HG03097 (cell line): ENCODE data around the gene SLC25A19.

ENCODE experiments used
- ATAC-seq: cut with Tn5 transposase; IDR thresholded peaks from one replicate; pipeline ENCODE4 v1.9.1; 2021; ENCODE audit not compliant: unreplicated experiment, low FRiP score

The SLC25A19 gene

GRCh38 chr17:75244133-75244866 is 44.9 kb downstream of the SLC25A19 start:
- ATAC-seq = no peak

GRCh38 chr17:75242461-75243042 is 46.7 kb downstream of the SLC25A19 start:
- no peak for ATAC-seq

- no peak for ATAC-seq
Measured at GRCh38 chr17:75241996-75242460, 47.2 kb downstream of the SLC25A19 start.

GRCh38 chr17:75241502-75241901 is 47.7 kb downstream of the SLC25A19 start:
- ATAC-seq = no peak

- no peak for ATAC-seq
Measured at GRCh38 chr17:75241143-75241430, 48.1 kb downstream of the SLC25A19 start.

- ATAC-seq = no peak
Measured at GRCh38 chr17:75240394-75241142, 48.7 kb downstream of the SLC25A19 start.

- ATAC-seq = no peak
Measured at GRCh38 chr17:75239778-75240393, 49.3 kb downstream of the SLC25A19 start.

- no peak for ATAC-seq
Measured at GRCh38 chr17:75239214-75239613, 50.0 kb downstream of the SLC25A19 start.

- peak; percentile 48 for ATAC-seq
Measured at GRCh38 chr17:75238684-75239191, 50.5 kb downstream of the SLC25A19 start.

- ATAC-seq = no peak
Measured at GRCh38 chr17:75238020-75238580, 51.1 kb downstream of the SLC25A19 start.

GRCh38 chr17:75237100-75238014 is 51.9 kb downstream of the SLC25A19 start:
- no peak for ATAC-seq

GRCh38 chr17:75232786-75233185 is 56.4 kb downstream of the SLC25A19 start:
- no peak for ATAC-seq

GRCh38 chr17:75231741-75232464 is 57.3 kb downstream of the SLC25A19 start:
- ATAC-seq = no peak

GRCh38 chr17:75231071-75231470 is 58.2 kb downstream of the SLC25A19 start:
- ATAC-seq = no peak

GRCh38 chr17:75228847-75229246 is 60.4 kb downstream of the SLC25A19 start:
- ATAC-seq = no peak

- no peak for ATAC-seq
Measured at GRCh38 chr17:75228305-75228704, 60.9 kb downstream of the SLC25A19 start.

- no peak for ATAC-seq
Measured at GRCh38 chr17:75227729-75228128, 61.5 kb downstream of the SLC25A19 start.

GRCh38 chr17:75225016-75225415 is 64.2 kb downstream of the SLC25A19 start:
- ATAC-seq = no peak
